ENCODE results near the gene MYH11. TPM values are rescaled to one million over a fixed set of nuclear protein-coding genes. Genes with fewer than 3 reads are reported as not detected.

MYH11 gene
- total and polyA plus RNA-seq, 8 donors, result 1.6 to 24.7 (median 5.0) TPM

GRCh38 chr16:15690296-15690695 lies 166.5 kb downstream of the MYH11 start:
- Histone ChIP-seq H3K4me1 (no peaks in the 10 kb centered on the region), H3K4me3 (no peak overlapping the region), H3K9me3 (no peaks in the 10 kb centered on the region), H3K27ac (no peak overlapping the region), H3K27me3 (no peaks in the 10 kb centered on the region), H3K36me3 (peaks cover 0 to 24% (median 0%) of the 10 kb centered on the region in 3 donors)
- ATAC-seq (no peak), DNase-seq (no peak), FAIRE-seq (no peak)
- WGBS, 2 donors, result 87 to 95% methylated on average over 3 of the region's 3 CpGs
- TF ChIP-seq CTCF (IDR thresholded peaks at IDR 0.05), result no peak
- intact Hi-C loops (cut with DNase I), result no loop called here

- H3K27me3 ChIP-seq, result no peaks in the 10 kb centered on the region
- H3K36me3 ChIP-seq, result peaks cover 0 to 21% (median 0%) of the 10 kb centered on the region in 3 donors
- WGBS, 2 donors, result 95 to 100% methylated on average over 3 of the region's 3 CpGs
- H3K27ac ChIP-seq, result no peak overlapping the region
- DNase-seq (no peak), ATAC-seq (no peak), FAIRE-seq (no peak)
- intact Hi-C loops (cut with DNase I), result no loop called here
- no peaks in the 10 kb centered on the region for H3K4me1 ChIP-seq
- no peak for TF ChIP-seq CTCF (IDR thresholded peaks at IDR 0.05)
- no peak overlapping the region for H3K4me3 ChIP-seq
- H3K9me3 ChIP-seq, result no peaks in the 10 kb centered on the region
Observed at GRCh38 chr16:15689290-15689689, 167.5 kb downstream of the MYH11 start.

- DNase-seq (no peak), FAIRE-seq (no peak), ATAC-seq (no peak)
- Histone ChIP-seq H3K9me3 (no peaks in the 10 kb centered on the region), H3K36me3 (peaks cover 0 to 13% (median 0%) of the 10 kb centered on the region in 3 donors), H3K27ac (no peak overlapping the region), H3K27me3 (no peaks in the 10 kb centered on the region), H3K4me1 (no peaks in the 10 kb centered on the region), H3K4me3 (no peak overlapping the region)
- 88 to 100% methylated on average over 2 of the region's 2 CpGs for whole genome bisulfite sequencing, 2 donors
- TF ChIP-seq CTCF (IDR thresholded peaks at IDR 0.05), result no peak
- intact Hi-C loops (cut with DNase I), result no loop called here
Observed at GRCh38 chr16:15686287-15686686, 170.5 kb downstream of the MYH11 start.

GRCh38 chr16:15682105-15682570 lies 174.7 kb downstream of the MYH11 start:
- intact Hi-C loops (cut with DNase I), result no loop called here
- peak in 1 of 4 donors; percentile 15 for TF ChIP-seq CTCF (IDR thresholded peaks at IDR 0.05)
- Histone ChIP-seq H3K27ac (no peak overlapping the region), H3K4me3 (no peak overlapping the region), H3K9me3 (no peaks in the 10 kb centered on the region), H3K4me1 (no peaks in the 10 kb centered on the region), H3K27me3 (no peaks in the 10 kb centered on the region), H3K36me3 (peaks cover 0 to 9% (median 0%) of the 10 kb centered on the region in 3 donors)
- 55 to 66% methylated on average over 7 of the region's 7 CpGs for WGBS, 2 donors
- DNase-seq, result peak in 2 of 6 donors; percentile 15 to 49
- FAIRE-seq, result peak; percentile 26
- peak; percentile 63 to 84 (median 78) for ATAC-seq

GRCh38 chr16:15677447-15677846 lies 179.4 kb downstream of the MYH11 start:
- Histone ChIP-seq H3K36me3 (peaks cover 0 to 7% (median 0%) of the 10 kb centered on the region in 3 donors), H3K4me1 (no peaks in the 10 kb centered on the region), H3K27ac (no peak overlapping the region), H3K9me3 (no peaks in the 10 kb centered on the region), H3K27me3 (no peaks in the 10 kb centered on the region), H3K4me3 (no peak overlapping the region)
- TF ChIP-seq CTCF (IDR thresholded peaks at IDR 0.05), result no peak
- no peak for FAIRE-seq
- 89 to 98% methylated on average over 4 to 5 of the region's 5 CpGs for WGBS, 2 donors
- no peak for ATAC-seq
- DNase-seq, result no peak
- intact Hi-C loops (cut with DNase I), result no loop called here

Data from pancreas (tissue), 10 donors.